Putamen (tissue), 1 donor: ENCODE data around the gene NME7.
"Not testable (repeated sequence)": the region's sequence is repeated elsewhere in the genome, so short reads cannot be mapped to it uniquely, and the experiment has no call there.

ENCODE experiments used
- DNase-seq: peaks from one replicate; pipeline ENCODE4 v3.0.0-alpha.2; 2016; ENCODE audit warnings: low spot score

The NME7 gene

GRCh38 chr1:169340882-169341281 lies 26.7 kb downstream of the NME7 start:
- DNase-seq: no peak

- DNase-seq: no peak
Measured at GRCh38 chr1:169339773-169340172, 27.8 kb downstream of the NME7 start.

GRCh38 chr1:169338617-169339016 lies 29.0 kb downstream of the NME7 start:
- no peak for DNase-seq

GRCh38 chr1:169336947-169337715 lies 30.5 kb downstream of the NME7 start:
- DNase-seq: not testable (repeated sequence)

- not testable (repeated sequence) for DNase-seq
Measured at GRCh38 chr1:169334727-169335126, 32.9 kb downstream of the NME7 start.

- no peak for DNase-seq
Measured at GRCh38 chr1:169330927-169331326, 36.7 kb downstream of the NME7 start.

- no peak for DNase-seq
Measured at GRCh38 chr1:169329383-169329782, 38.2 kb downstream of the NME7 start.

GRCh38 chr1:169327875-169328274 lies 39.7 kb downstream of the NME7 start:
- DNase-seq: no peak

- DNase-seq: no peak
Measured at GRCh38 chr1:169326956-169327268, 40.7 kb downstream of the NME7 start.

- no peak for DNase-seq
Measured at GRCh38 chr1:169326261-169326955, 41.2 kb downstream of the NME7 start.

- DNase-seq: no peak
Measured at GRCh38 chr1:169325117-169325516, 42.5 kb downstream of the NME7 start.

GRCh38 chr1:169322138-169322537 lies 45.5 kb downstream of the NME7 start:
- DNase-seq: no peak

- no peak for DNase-seq
Measured at GRCh38 chr1:169321539-169321938, 46.1 kb downstream of the NME7 start.

GRCh38 chr1:169318536-169319244 lies 48.9 kb downstream of the NME7 start:
- no peak for DNase-seq

GRCh38 chr1:169316556-169316955 lies 51.0 kb downstream of the NME7 start:
- no peak for DNase-seq

GRCh38 chr1:169312084-169312954 lies 55.3 kb downstream of the NME7 start:
- no peak for DNase-seq

- peak; percentile 6 for DNase-seq
Measured at GRCh38 chr1:169309178-169310166, 58.1 kb downstream of the NME7 start.

GRCh38 chr1:169308313-169309039 lies 59.1 kb downstream of the NME7 start:
- no peak for DNase-seq

- DNase-seq: no peak
Measured at GRCh38 chr1:169307176-169307575, 60.4 kb downstream of the NME7 start.

- DNase-seq: no peak
Measured at GRCh38 chr1:169305948-169306347, 61.6 kb downstream of the NME7 start.
